K562 (cell line): ENCODE measurements around the gene AP1M2. TPM values are rescaled to one million over a fixed set of nuclear protein-coding genes. Genes with fewer than 3 reads are reported as not detected.
A peak's percentile ranks its signal among the peaks of the same experiment; 100 is the strongest.

Source experiments
- ATF2 ChIP-seq: sonication (generic); formaldehyde crosslinking; IDR thresholded peaks from 2 replicates; pipeline ENCODE4 v1.8.1; 2022; ENCODE audit warnings: missing genetic modification reagents
- CHD7 ChIP-seq: fragments of 200-600 bp; sonication (generic); IDR thresholded peaks from one replicate; pipeline ENCODE4 v1.6.1; 2012; ENCODE audit warnings: mild to moderate bottlenecking, low read depth, low read length, inconsistent platforms
- KAT2B ChIP-seq: IDR thresholded peaks from one replicate; pipeline ENCODE4 v1.6.1; 2012; ENCODE audit warnings: low read depth, mild to moderate bottlenecking, control low read depth, inconsistent platforms, low read length, moderate library complexity
- MED1 ChIP-seq: sonication (generic); formaldehyde crosslinking; IDR thresholded peaks from 2 replicates; pipeline ENCODE4 v1.8.1; 2023; ENCODE audit warnings: missing genetic modification reagents, borderline replicate concordance
- NEUROD1 ChIP-seq: fragments of 150-350 bp; IDR thresholded peaks from 2 replicates; pipeline ENCODE4 v1.6.1; 2014; ENCODE audit warnings: borderline replicate concordance, low read length, low read depth; ENCODE audit not compliant: partially characterized antibody
- NR4A1 ChIP-seq, 2 experiments: fragments of 250-450 bp in 1 of 2; fragments of 450-650 bp in 1 of 2; sonication (Bioruptor Pico) in 1 of 2; IDR thresholded peaks; 2 replicates each; pipeline versions ENCODE4 v1.4.0 to v1.6.1; 2016 to 2020; ENCODE audit warnings: mild to moderate bottlenecking in 2 of 2, missing compliant biosample characterization in 1 of 2, missing genetic modification characterization in 1 of 2, moderate library complexity in 1 of 2
- RBM15 ChIP-seq: fragments of 200-400 bp; formaldehyde crosslinking; IDR thresholded peaks from 2 replicates; pipeline ENCODE4 v1.6.1; 2018; ENCODE audit warnings: mild to moderate bottlenecking, low read length, moderate library complexity; ENCODE audit not compliant: insufficient read depth
- RNF2 ChIP-seq: sonication (generic); IDR thresholded peaks from 2 replicates; pipeline ENCODE4 v1.6.1; 2016
- SMAD2 ChIP-seq: fragments of 150-350 bp; IDR thresholded peaks from 2 replicates; pipeline ENCODE4 v1.6.1; 2014; ENCODE audit warnings: low read depth, mild to moderate bottlenecking, low read length
- SNRNP70 ChIP-seq: fragments of 200-400 bp; formaldehyde crosslinking; optimal IDR thresholded peaks from 2 replicates; pipeline ENCODE3; 2017; ENCODE audit warnings: low read depth, low read length
- ZKSCAN8 ChIP-seq: fragments of 200-800 bp; sonication (Bioruptor generic); IDR thresholded peaks from 2 replicates; pipeline ENCODE4 v1.6.1; 2016; ENCODE audit warnings: missing genetic modification characterization, missing compliant biosample characterization
- ZNF316 ChIP-seq: fragments of 450-650 bp; IDR thresholded peaks from 2 replicates; pipeline ENCODE4 v1.6.1; 2016
- polyA plus RNA-seq, 8 experiments: library from polyadenylated mRNA; depleted of rRNA in 4 of 8; stranded (reverse) in 5 of 8; unstranded in 3 of 8; fragments of >200 nt; fragmentation: Nextera tagmentation in 2 of 8; fragmentation: Illumina TruSeq in 1 of 8; extraction: Ambion mirVana in 2 of 8; extraction: Trizol in 1 of 8; gene quantifications; 2 replicates each; pipeline versions ENCODE4 v1.2.1 to v1.2.3, GENCODE V29; 2011 to 2014; ENCODE audit warnings: inconsistent platforms in 1 of 8, missing spikeins in 1 of 8
- total RNA-seq, 7 experiments: library from RNA; depleted of rRNA in 6 of 7; stranded (reverse); fragments of >200 nt in 6 of 7; fragmentation: Illumina TruSeq in 2 of 7; extraction: Trizol in 2 of 7; gene quantifications; 2 replicates each; pipeline versions ENCODE4 v1.2.1 to v1.2.3, GENCODE V29; 2011 to 2021; ENCODE audit warnings: low replicate concordance in 1 of 7

Gene AP1M2
- total and polyA plus RNA-seq, 9 of the 15 experiments (the other 6 are each of a cell fraction or from before 2014, with no cell fraction given), result 0.33 to 1.4 (median 0.89) TPM; not detected in 1

GRCh38 chr19:10568826-10569651, 18.1 kb downstream of the AP1M2 start, which contains the start of gene CDKN2D (continued):
- TF ChIP-seq ATF2 (CRISPR knock-in tag) (no peak), NEUROD1 (peak; percentile 75), SMAD2 (no peak), ZNF316 (no peak), RNF2 (peak; percentile 70; the same call in 1 of the 2 replicates), MED1 (no peak), KAT2B (no peak), RBM15 (no peak), CHD7 (no peak), ZKSCAN8 (CRISPR knock-in tag) (no peak), SNRNP70 (no peak), NR4A1 (CRISPR knock-in tag; IDR thresholded peaks at IDR 0.05) (no peak), NR4A1 (tag; IDR thresholded peaks at IDR 0.05) (peak; percentile 76)
